Peyer's patch (tissue), 4 donors: ENCODE measurements around the gene CHAC2.
A peak's percentile ranks its signal among the peaks of the same experiment; 100 is the strongest.
"Not testable (repeated sequence)": the region's sequence is repeated elsewhere in the genome, so short reads cannot be mapped to it uniquely, and the experiment has no call there.

Source experiments
- POLR2A ChIP-seq, 2 donors: fragments of 450-650 bp; IDR thresholded peaks; one replicate each; pipeline ENCODE4 v1.5.1; 2017; ENCODE audit warnings: antibody characterized with exemption in 2 of 2, mild to moderate bottlenecking in 2 of 2, moderate library complexity in 2 of 2
- TF ChIP-seq, protein P1 (sequence below), 6 experiments: fragments of 450-650 bp in 4 of 6; fragments of 200-600 bp in 2 of 6; sonication (generic) in 1 of 6; IDR thresholded peaks; one replicate each; pipeline ENCODE4 v1.5.1; 2017 to 2019; ENCODE audit warnings: antibody characterized with exemption in 6 of 6, mild to moderate bottlenecking in 3 of 6, moderate library complexity in 1 of 6

DNA sequence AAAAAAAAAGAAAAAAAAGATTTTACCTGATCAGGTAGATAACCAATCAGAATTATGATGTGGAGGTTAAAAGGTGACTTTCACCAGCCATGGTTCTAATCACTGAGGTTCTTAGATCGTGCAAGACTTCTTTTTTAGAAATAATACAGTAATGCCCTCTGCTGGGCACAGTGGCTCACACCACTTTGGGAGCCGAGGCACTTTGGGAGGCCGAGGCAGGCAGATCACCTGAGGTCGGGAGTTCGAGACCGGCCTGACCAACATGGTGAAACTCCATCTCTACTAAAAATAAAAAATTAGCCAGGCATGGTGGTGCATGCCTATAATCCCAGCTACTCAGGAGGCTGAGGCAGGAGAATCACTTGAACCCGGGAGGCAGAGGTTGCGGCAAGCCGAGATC is 56.0 kb downstream of the CHAC2 start:
- TF ChIP-seq POLR2A (IDR thresholded peaks at IDR 0.05) = not testable (repeated sequence)
- TF ChIP-seq, protein P1, sequence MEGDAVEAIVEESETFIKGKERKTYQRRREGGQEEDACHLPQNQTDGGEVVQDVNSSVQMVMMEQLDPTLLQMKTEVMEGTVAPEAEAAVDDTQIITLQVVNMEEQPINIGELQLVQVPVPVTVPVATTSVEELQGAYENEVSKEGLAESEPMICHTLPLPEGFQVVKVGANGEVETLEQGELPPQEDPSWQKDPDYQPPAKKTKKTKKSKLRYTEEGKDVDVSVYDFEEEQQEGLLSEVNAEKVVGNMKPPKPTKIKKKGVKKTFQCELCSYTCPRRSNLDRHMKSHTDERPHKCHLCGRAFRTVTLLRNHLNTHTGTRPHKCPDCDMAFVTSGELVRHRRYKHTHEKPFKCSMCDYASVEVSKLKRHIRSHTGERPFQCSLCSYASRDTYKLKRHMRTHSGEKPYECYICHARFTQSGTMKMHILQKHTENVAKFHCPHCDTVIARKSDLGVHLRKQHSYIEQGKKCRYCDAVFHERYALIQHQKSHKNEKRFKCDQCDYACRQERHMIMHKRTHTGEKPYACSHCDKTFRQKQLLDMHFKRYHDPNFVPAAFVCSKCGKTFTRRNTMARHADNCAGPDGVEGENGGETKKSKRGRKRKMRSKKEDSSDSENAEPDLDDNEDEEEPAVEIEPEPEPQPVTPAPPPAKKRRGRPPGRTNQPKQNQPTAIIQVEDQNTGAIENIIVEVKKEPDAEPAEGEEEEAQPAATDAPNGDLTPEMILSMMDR (IDR thresholded peaks at IDR 0.05) = peak in 4 of 6 experiments; percentile 12 to 48 (median 36)
